H1 (cell line): ENCODE measurements around the gene ELOVL6. TPM values are rescaled to one million over a fixed set of nuclear protein-coding genes. Genes with fewer than 3 reads are reported as not detected.

Experiments used
- CTCF ChIA-PET: fragments of 300-600 bp; sonication (Branson Sonifier 250); formaldehyde crosslinking; loops from one replicate; lab custom pipeline; 2021; ENCODE audit not compliant: partially characterized antibody; lab: Charles Lee
- POLR2A ChIA-PET: fragments of 300-600 bp; sonication (Branson Sonifier 250); formaldehyde crosslinking; loops from one replicate; lab custom pipeline; 2021; ENCODE audit warnings: inconsistent platforms; ENCODE audit not compliant: partially characterized antibody; lab: Charles Lee
- DNase-seq, 2 experiments: peaks; one replicate each; pipeline versions ENCODE4 v3.0.0 to v3.0.0-alpha.2; 2010 to 2022; ENCODE audit warnings: low spot score in 2 of 2, low read depth in 1 of 2, mixed read lengths in 1 of 2
- FAIRE-seq: peaks from 2 replicates; lab custom pipeline; 2011; peaks lifted over from hg19 to GRCh38; lab: Jason Lieb, UNC
- H2AFZ ChIP-seq: 2 replicates; pipeline ENCODE4 v1.8.1; 2012; ENCODE audit warnings: low read length, inconsistent platforms
- H2AK5ac ChIP-seq: 2 replicates; pipeline ENCODE4 v1.6.1; 2013; ENCODE audit warnings: low read depth, low read length
- H2BK120ac ChIP-seq: replicated peaks from 2 replicates; pipeline ENCODE3; 2013; ENCODE audit warnings: low read depth, low read length, inconsistent platforms
- H2BK12ac ChIP-seq: 2 replicates; pipeline ENCODE4 v1.6.1; 2013; ENCODE audit warnings: low read depth, low read length
- H2BK15ac ChIP-seq: 2 replicates; pipeline ENCODE4 v1.6.1; 2013; ENCODE audit warnings: low read length
- H2BK20ac ChIP-seq: 2 replicates; pipeline ENCODE4 v1.6.1; 2013; ENCODE audit warnings: low read length
- H2BK5ac ChIP-seq: 2 replicates; pipeline ENCODE4 v1.6.1; 2013; ENCODE audit warnings: low read depth, low read length
- H3K14ac ChIP-seq: 2 replicates; pipeline ENCODE4 v1.6.1; 2013; ENCODE audit warnings: inconsistent platforms; ENCODE audit not compliant: insufficient read length
- H3K18ac ChIP-seq: 2 replicates; pipeline ENCODE4 v1.6.1; 2013; ENCODE audit warnings: low read length; ENCODE audit errors: extremely low read depth
- H3K23ac ChIP-seq: 2 replicates; pipeline ENCODE4 v1.6.1; 2013; ENCODE audit warnings: inconsistent platforms; ENCODE audit not compliant: insufficient read length
- H3K23me2 ChIP-seq: 2 replicates; pipeline ENCODE4 v1.6.1; 2013; ENCODE audit warnings: low read depth, low read length
- H3K27ac ChIP-seq: 2 replicates; pipeline ENCODE4 v1.6.1; 2011; ENCODE audit warnings: low read depth, low read length, inconsistent platforms
- H3K27me3 ChIP-seq, 4 experiments: replicated peaks in 1 of 4; 1 replicate in 1 of 4; 2 replicates in 3 of 4; pipeline versions ENCODE4 v1.6.1 to v1.8.1; 2011 to 2013; ENCODE audit warnings: low read length in 3 of 4, mild to moderate bottlenecking in 3 of 4, inconsistent platforms in 2 of 4, mixed read lengths in 2 of 4, moderate library complexity in 1 of 4; ENCODE audit not compliant: control insufficient read depth in 3 of 4, insufficient read depth in 3 of 4; ENCODE audit errors: extremely low read depth in 1 of 4
- H3K36me3 ChIP-seq, 4 experiments: 2 replicates each; pipeline versions ENCODE4 v1.6.1 to v1.8.1; 2011 to 2013; ENCODE audit warnings: mild to moderate bottlenecking in 4 of 4, low read length in 3 of 4, moderate library complexity in 2 of 4, control low read depth in 1 of 4, inconsistent platforms in 1 of 4; ENCODE audit not compliant: insufficient read depth in 4 of 4, control insufficient read depth in 2 of 4
- H3K4ac ChIP-seq: replicated peaks from 2 replicates; pipeline ENCODE3; 2013; ENCODE audit warnings: low read length, low read depth, mixed read lengths, inconsistent platforms; ENCODE audit not compliant: insufficient read length
- H3K4me1 ChIP-seq, 4 experiments: replicated peaks in 1 of 4; 1 replicate in 1 of 4; 2 replicates in 3 of 4; pipeline versions ENCODE4 v1.6.1 to v1.8.1; 2011 to 2013; ENCODE audit warnings: low read length in 3 of 4, inconsistent platforms in 2 of 4, mixed read lengths in 1 of 4; ENCODE audit not compliant: insufficient read depth in 4 of 4, control insufficient read depth in 3 of 4
- H3K4me2 ChIP-seq, 2 experiments: 2 replicates each; pipeline versions ENCODE4 v1.6.1 to v1.8.1; 2011 to 2013; ENCODE audit warnings: low read depth in 2 of 2, low read length in 2 of 2, control low read depth in 1 of 2, inconsistent platforms in 1 of 2, mild to moderate bottlenecking in 1 of 2; ENCODE audit not compliant: insufficient read depth in 1 of 2
- H3K4me3 ChIP-seq, 4 experiments: fragments of 200-600, 300-600 bp in 1 of 4; sonication (generic), shearing (Covaris generic), sonication (Bioruptor Twin) in 1 of 4; 2 replicates each; pipeline versions ENCODE4 v1.5.1 to v1.8.1; 2011 to 2016; ENCODE audit warnings: low read length in 4 of 4, low read depth in 3 of 4, control low read depth in 2 of 4, inconsistent platforms in 2 of 4, mild to moderate bottlenecking in 2 of 4, mixed read lengths in 1 of 4, moderate library complexity in 1 of 4; ENCODE audit not compliant: insufficient read depth in 2 of 4; ENCODE audit errors: extremely low read depth in 1 of 4
- H3K56ac ChIP-seq: replicated peaks from 2 replicates; pipeline ENCODE3; 2013; ENCODE audit warnings: low read depth, mild to moderate bottlenecking, mixed read lengths, low read length, inconsistent platforms; ENCODE audit not compliant: insufficient read length
- H3K79me1 ChIP-seq: 2 replicates; pipeline ENCODE4 v1.6.1; 2013; ENCODE audit warnings: low read depth, low read length, control low read depth
- H3K79me2 ChIP-seq, 2 experiments: 2 replicates each; pipeline versions ENCODE4 v1.6.1 to v1.8.1; 2012 to 2013; ENCODE audit warnings: low read length in 2 of 2, mild to moderate bottlenecking in 2 of 2, inconsistent platforms in 1 of 2; ENCODE audit not compliant: insufficient read depth in 2 of 2, control insufficient read depth in 1 of 2
- H3K9ac ChIP-seq, 4 experiments: replicated peaks in 1 of 4; 1 replicate in 1 of 4; 2 replicates in 3 of 4; pipeline versions ENCODE4 v1.6.1 to v1.8.1; 2011 to 2013; ENCODE audit warnings: low read depth in 3 of 4, low read length in 3 of 4, control low read depth in 2 of 4, mild to moderate bottlenecking in 2 of 4, moderate library complexity in 2 of 4, inconsistent platforms in 1 of 4; ENCODE audit errors: extremely low read depth in 1 of 4
- H3K9me3 ChIP-seq, 2 experiments: 2 replicates each; pipeline versions ENCODE4 v1.6.1 to v1.8.1; 2012 to 2013; ENCODE audit warnings: mild to moderate bottlenecking in 2 of 2, moderate library complexity in 2 of 2, control low read depth in 1 of 2, inconsistent platforms in 1 of 2, low read depth in 1 of 2, low read length in 1 of 2, mixed read lengths in 1 of 2; ENCODE audit not compliant: insufficient read depth in 2 of 2
- H4K20me1 ChIP-seq, 2 experiments: replicated peaks in 1 of 2; 2 replicates each; pipeline versions ENCODE3 to v1.8.1; 2011 to 2013; ENCODE audit warnings: inconsistent platforms in 2 of 2, low read length in 2 of 2, mild to moderate bottlenecking in 1 of 2; ENCODE audit not compliant: insufficient read depth in 2 of 2, control insufficient read depth in 1 of 2
- H4K5ac ChIP-seq: 2 replicates; pipeline ENCODE4 v1.6.1; 2013; ENCODE audit warnings: low read length, low read depth, mixed read lengths, inconsistent platforms; ENCODE audit not compliant: insufficient read length
- H4K8ac ChIP-seq: 2 replicates; pipeline ENCODE4 v1.8.0; 2013; ENCODE audit warnings: mild to moderate bottlenecking, moderate library complexity, low read length, inconsistent platforms; ENCODE audit not compliant: insufficient read depth; ENCODE audit errors: extremely low read depth
- H4K91ac ChIP-seq: replicated peaks from 2 replicates; pipeline ENCODE3; 2013; ENCODE audit warnings: low read length, mixed read lengths, inconsistent platforms; ENCODE audit not compliant: insufficient read length
- CBX8 ChIP-seq: fragments of 300-800, 300-1000 bp; sonication (generic); IDR thresholded peaks from 2 replicates; pipeline ENCODE4 v1.7.1; 2016; ENCODE audit warnings: low read depth, low read length, borderline replicate concordance
- CEBPB ChIP-seq: IDR thresholded peaks from 2 replicates; pipeline ENCODE4 v1.6.1; 2012; ENCODE audit warnings: low read depth, low read length
- E2F6 ChIP-seq: IDR thresholded peaks from 2 replicates; pipeline ENCODE4 v1.6.1; 2012; ENCODE audit warnings: inconsistent platforms
- FOSL1 ChIP-seq: IDR thresholded peaks from 2 replicates; pipeline ENCODE4 v1.6.1; 2011; ENCODE audit warnings: mild to moderate bottlenecking, low read depth, low read length, moderate library complexity; ENCODE audit not compliant: insufficient read depth
- HDAC6 ChIP-seq: IDR thresholded peaks from one replicate; pipeline ENCODE4 v1.7.1; 2012; ENCODE audit warnings: low read depth, mild to moderate bottlenecking, inconsistent platforms, low read length, moderate library complexity
- KDM5A ChIP-seq: fragments of 200-600 bp; IDR thresholded peaks from 2 replicates; pipeline ENCODE4 v1.7.1; 2012; ENCODE audit warnings: mild to moderate bottlenecking, low read length, inconsistent platforms, mixed read lengths
- POU5F1 ChIP-seq: IDR thresholded peaks from 2 replicates; pipeline ENCODE4 v1.6.1; 2011; ENCODE audit warnings: low read depth, mild to moderate bottlenecking, low read length, moderate library complexity
- RXRA ChIP-seq: IDR thresholded peaks from 2 replicates; pipeline ENCODE4 v1.6.1; 2011; ENCODE audit warnings: low read depth, mild to moderate bottlenecking, low read length, moderate library complexity; ENCODE audit not compliant: insufficient read depth
- SAP30 ChIP-seq: fragments of 300-600 bp; sonication (generic); IDR thresholded peaks from 2 replicates; pipeline ENCODE4 v1.7.1; 2012; ENCODE audit warnings: low read length, moderate library complexity, mild to moderate bottlenecking, inconsistent platforms; ENCODE audit not compliant: insufficient read depth, insufficient replicate concordance
- TCF12 ChIP-seq: IDR thresholded peaks from 2 replicates; pipeline ENCODE4 v1.6.1; 2011; ENCODE audit warnings: low read depth, mild to moderate bottlenecking, low read length
- polyA plus RNA-seq, 7 experiments: library from polyadenylated mRNA; depleted of rRNA in 3 of 7; stranded (reverse) in 5 of 7; unstranded in 2 of 7; fragments of >200 nt in 5 of 7; fragments of 200-250 nt in 2 of 7; gene quantifications; 1 replicate in 5 of 7; 2 replicates in 1 of 7; 4 replicates in 1 of 7; pipeline versions ENCODE4 v1.2.1 to v1.2.3, GENCODE V29; 2011 to 2013; ENCODE audit warnings: missing spikeins in 2 of 7, mixed read lengths in 2 of 7
- total RNA-seq: library from RNA; stranded (reverse); fragmentation: NEBNext Ultra II Directional; extraction: Animal tissue kit (Norgen Biotek cat#: 25700); gene quantifications from 2 replicates; pipeline ENCODE4 v1.2.1, GENCODE V29; 2021

ELOVL6 gene
- total and polyA plus RNA-seq, 2 of the 8 experiments (the other 6 are each of a cell fraction or from before 2014, with no cell fraction given) = 27.8 to 86.6 TPM

GRCh38 chr4:110099638-110100037 lies 98.8 kb downstream of the ELOVL6 start:
- H3K79me1 ChIP-seq = peaks cover 2% of the 10 kb centered on the region; the same call in 1 of the 2 replicates
- no peak overlapping the region for H2BK120ac ChIP-seq
- peaks cover 0 to 2% of the 10 kb centered on the region in 2 experiments for H4K20me1 ChIP-seq
- no peak overlapping the region for H3K9ac ChIP-seq
- H4K8ac ChIP-seq = no peak overlapping the region
- no peaks in the 10 kb centered on the region for H3K27me3 ChIP-seq
- H2BK12ac ChIP-seq = no peak overlapping the region
- no peak overlapping the region for H2AK5ac ChIP-seq
- no peaks in the 10 kb centered on the region for H3K9me3 ChIP-seq
- POLR2A ChIA-PET = no interaction called here
- H3K4me1 ChIP-seq = peaks cover 0 to 1% (median 0%) of the 10 kb centered on the region in 4 experiments; a peak in 2 of 7 replicates
- no peak overlapping the region for H2BK20ac ChIP-seq
- no peak overlapping the region for H2AFZ ChIP-seq
- peaks cover 0 to 23% of the 10 kb centered on the region in 2 experiments; a peak in 3 of 4 replicates for H3K79me2 ChIP-seq
- FAIRE-seq (no peak), DNase-seq (no peak)
- no peak overlapping the region for H2BK5ac ChIP-seq
- H3K56ac ChIP-seq = no peak overlapping the region
- H3K4ac ChIP-seq = no peak overlapping the region
- H3K23me2 ChIP-seq = no peaks in the 10 kb centered on the region
- H2BK15ac ChIP-seq = no peak overlapping the region
- CTCF ChIA-PET = no interaction called here
- no peak overlapping the region for H4K91ac ChIP-seq
- no peak overlapping the region for H3K27ac ChIP-seq
- H4K5ac ChIP-seq = no peak overlapping the region
- no peak overlapping the region for H3K4me2 ChIP-seq
- H3K18ac ChIP-seq = no peak overlapping the region
- no peak overlapping the region for H3K14ac ChIP-seq
- no peak overlapping the region for H3K4me3 ChIP-seq
- H3K36me3 ChIP-seq = peaks cover 0 to 2% (median under 1%) of the 10 kb centered on the region in 4 experiments; a peak in 3 of 8 replicates
- no peak overlapping the region for H3K23ac ChIP-seq
- TF ChIP-seq E2F6 (no peak), HDAC6 (no peak), FOSL1 (no peak), KDM5A (no peak), RXRA (no peak), TCF12 (no peak), CEBPB (no peak), SAP30 (no peak), POU5F1 (no peak), CBX8 (no peak)
